Calu3 (cell line): ENCODE data around the gene DCC. TPM values are rescaled to one million over a fixed set of nuclear protein-coding genes. Genes with fewer than 3 reads are reported as not detected.

Source experiments
- BruUV-seq: library from RNA; stranded (reverse); fragments of 400-500 nt; replicated peaks from 2 replicates; lab custom pipeline; 2021; lab: Mats Ljungman, UMichigan
- CTCF ChIA-PET: fragments of 300-600 bp; sonication (Branson Sonifier 250); formaldehyde crosslinking; loops from one replicate; lab custom pipeline; 2022; ENCODE audit warnings: antibody characterized with exemption; lab: Charles Lee
- DNase-seq: peaks from one replicate; pipeline ENCODE4 v3.0.0; 2022
- H3K27ac Mint-ChIP-seq: one replicate; pipeline ENCODE4 v1.8.0; 2022; ENCODE audit warnings: mixed read lengths; ENCODE audit not compliant: unreplicated experiment
- H3K27me3 Mint-ChIP-seq: one replicate; pipeline ENCODE4 v1.8.0; 2022; ENCODE audit warnings: mixed read lengths; ENCODE audit not compliant: unreplicated experiment
- H3K36me3 Mint-ChIP-seq: one replicate; pipeline ENCODE4 v1.8.0; 2022; ENCODE audit warnings: mild to moderate bottlenecking, moderate library complexity, mixed read lengths; ENCODE audit not compliant: insufficient read depth, unreplicated experiment
- H3K4me1 Mint-ChIP-seq: one replicate; pipeline ENCODE4 v1.8.0; 2022; ENCODE audit warnings: mild to moderate bottlenecking, low read depth, mixed read lengths; ENCODE audit not compliant: unreplicated experiment
- H3K4me3 Mint-ChIP-seq: one replicate; pipeline ENCODE4 v1.8.0; 2022; ENCODE audit warnings: mild to moderate bottlenecking, low read depth, moderate library complexity, mixed read lengths; ENCODE audit not compliant: unreplicated experiment
- H3K9me3 Mint-ChIP-seq: one replicate; pipeline ENCODE4 v1.8.0; 2022; ENCODE audit warnings: low read depth, mixed read lengths; ENCODE audit not compliant: unreplicated experiment
- CTCF ChIP-seq: fragments of 200-600 bp; IDR thresholded peaks from one replicate; pipeline ENCODE4 v1.8.0; 2022; ENCODE audit warnings: antibody characterized with exemption; ENCODE audit not compliant: unreplicated experiment
- intact Hi-C: fragments of 100-400 bp; cut with micrococcal nuclease; formaldehyde crosslinking; loops from one replicate; pipeline ENCODE4 v1.10.0; 2022; ENCODE audit not compliant: unreplicated experiment
- total RNA-seq: library from RNA; stranded (reverse); gene quantifications from 2 replicates; pipeline ENCODE4 v1.2.3, GENCODE V29; 2022

The DCC gene
- total RNA-seq, 1 experiment from 2014 or later: not detected

- Mint-ChIP-seq H3K4me1 (no peaks in the 10 kb centered on the region), H3K36me3 (no peaks in the 10 kb centered on the region), H3K4me3 (no peak overlapping the region), H3K27ac (no peak overlapping the region), H3K27me3 (no peaks in the 10 kb centered on the region), H3K9me3 (peaks cover 8% of the 10 kb centered on the region)
- TF ChIP-seq CTCF: no peak
- no peak for DNase-seq
- CTCF ChIA-PET: no interaction called here
- intact Hi-C loops: no loop called here
- BruUV-seq: no TSS peak
These were observed 776.0 kb downstream of the DCC start for GRCh38 chr18:53115876-53116585.

- H3K4me1 Mint-ChIP-seq: no peaks in the 10 kb centered on the region
- DNase-seq: no peak
- H3K27ac Mint-ChIP-seq: no peak overlapping the region
- H3K9me3 Mint-ChIP-seq: peaks cover 9% of the 10 kb centered on the region
- H3K4me3 Mint-ChIP-seq: no peak overlapping the region
- H3K36me3 Mint-ChIP-seq: no peaks in the 10 kb centered on the region
- CTCF ChIA-PET: no interaction called here
- BruUV-seq: no TSS peak
- no peaks in the 10 kb centered on the region for H3K27me3 Mint-ChIP-seq
- no peak for TF ChIP-seq CTCF
- intact Hi-C loops: no loop called here
These were observed 777.9 kb downstream of the DCC start for GRCh38 chr18:53117851-53118250.

- no TSS peak for BruUV-seq
- H3K27ac Mint-ChIP-seq: no peak overlapping the region
- H3K4me3 Mint-ChIP-seq: no peak overlapping the region
- intact Hi-C loops: no loop called here
- peaks cover 17% of the 10 kb centered on the region for H3K9me3 Mint-ChIP-seq
- no peaks in the 10 kb centered on the region for H3K36me3 Mint-ChIP-seq
- no peak for DNase-seq
- CTCF ChIA-PET: no interaction called here
- TF ChIP-seq CTCF: no peak
- no peaks in the 10 kb centered on the region for H3K27me3 Mint-ChIP-seq
- no peaks in the 10 kb centered on the region for H3K4me1 Mint-ChIP-seq
These were observed 786.2 kb downstream of the DCC start for GRCh38 chr18:53126210-53126609.

GRCh38 chr18:53131001-53131400, 791.0 kb downstream of the DCC start:
- H3K4me3 Mint-ChIP-seq: no peak overlapping the region
- DNase-seq: no peak
- CTCF ChIA-PET: no interaction called here
- no peak for TF ChIP-seq CTCF
- H3K36me3 Mint-ChIP-seq: no peaks in the 10 kb centered on the region
- no peak overlapping the region for H3K27ac Mint-ChIP-seq
- intact Hi-C loops: no loop called here
- no TSS peak for BruUV-seq
- H3K27me3 Mint-ChIP-seq: no peaks in the 10 kb centered on the region
- peaks cover 11% of the 10 kb centered on the region for H3K9me3 Mint-ChIP-seq
- no peaks in the 10 kb centered on the region for H3K4me1 Mint-ChIP-seq
